ENCODE measurements around the gene ENAH.
"Not testable (repeated sequence)": the region's sequence is repeated elsewhere in the genome, so short reads cannot be mapped to it uniquely, and the experiment has no call there.

ENAH gene

GRCh38 chr1:225670806-225671733, 18.1 kb upstream of the ENAH start:
- DNase-seq, result no peak

DNA sequence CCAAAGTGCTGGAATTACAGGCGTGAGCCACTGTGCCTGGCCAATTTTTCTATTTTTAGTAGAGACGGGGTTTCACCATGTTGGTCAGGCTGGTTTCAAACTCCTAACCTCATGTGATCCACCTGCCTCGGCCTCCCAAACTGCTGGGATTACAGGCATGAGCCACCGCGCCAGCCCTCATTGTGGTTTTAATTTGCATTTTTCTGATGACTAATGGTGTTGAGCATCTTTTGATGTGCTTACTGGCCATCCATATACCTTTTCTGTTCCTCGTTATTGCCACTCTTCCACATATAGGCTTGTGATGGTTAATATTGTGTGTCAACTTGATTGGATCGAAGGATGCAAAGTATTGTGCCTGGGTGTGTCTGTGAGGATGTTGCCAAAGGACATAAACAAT, 17.4 kb upstream of the ENAH start:
- DNase-seq, result no peak

GRCh38 chr1:225668222-225668621, 15.3 kb upstream of the ENAH start:
- no peak for DNase-seq

DNA sequence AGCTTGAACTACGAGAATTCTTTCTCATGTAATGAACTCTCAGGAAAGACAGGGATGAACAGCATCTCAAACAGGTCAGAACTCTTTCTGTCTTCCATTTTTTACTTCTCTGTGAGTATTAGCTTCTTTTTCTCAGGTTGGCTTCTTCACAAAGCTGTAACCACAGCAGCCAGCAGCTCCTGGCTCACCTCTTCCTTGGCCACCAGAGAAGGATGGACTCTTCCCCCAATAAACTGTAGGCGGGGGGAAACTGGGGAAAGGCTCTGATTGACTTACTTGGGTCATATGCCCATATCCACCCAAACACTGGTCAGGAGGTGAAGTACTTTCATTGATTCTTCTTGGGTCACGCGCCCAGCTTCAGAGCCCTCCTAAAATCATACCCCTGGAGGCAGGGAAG, 14.4 kb upstream of the ENAH start:
- no peak for DNase-seq

- DNase-seq, result no peak
Observed at GRCh38 chr1:225666495-225666894, 13.6 kb upstream of the ENAH start.

DNA sequence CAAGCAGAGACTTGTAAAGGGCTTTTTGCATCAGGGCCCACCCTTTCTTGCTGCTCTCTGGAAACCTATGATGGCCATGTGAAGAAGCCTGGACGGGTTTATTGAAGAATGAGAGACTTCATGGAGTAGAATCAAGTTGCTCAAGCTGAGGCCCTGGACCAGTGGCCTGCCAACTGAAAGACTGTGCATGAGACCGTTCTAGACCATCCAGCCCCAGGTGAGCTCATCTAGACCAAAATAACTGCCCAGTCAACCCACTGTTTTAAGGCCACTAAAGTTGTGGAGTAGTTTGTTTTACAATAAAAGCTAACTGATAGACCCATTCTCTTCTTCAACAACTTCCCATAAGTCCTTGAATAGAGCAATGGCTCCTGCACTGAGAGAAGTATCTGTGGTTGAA, 11.8 kb upstream of the ENAH start:
- no peak for DNase-seq

DNA sequence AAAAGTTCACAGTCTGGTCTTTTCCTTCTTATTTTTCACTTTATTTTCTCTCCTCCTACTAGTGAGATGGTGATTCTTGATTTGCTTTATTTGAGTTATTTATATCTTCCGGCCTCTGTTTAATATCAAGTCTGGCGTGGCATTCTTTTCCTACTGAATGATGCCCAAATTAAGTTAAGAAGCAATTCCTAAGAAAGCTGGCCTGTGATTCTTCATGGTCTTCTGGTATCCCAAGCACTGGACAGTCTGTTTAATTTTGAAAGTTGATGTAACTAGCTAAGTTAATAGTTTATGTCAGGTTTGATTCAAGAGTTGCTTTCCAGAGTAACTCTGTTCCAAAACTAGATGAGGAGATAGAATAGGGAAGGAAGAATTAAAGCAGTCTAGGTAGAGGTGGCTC, 9.2 kb upstream of the ENAH start:
- no peak for DNase-seq

GRCh38 chr1:225660544-225660946, 7.6 kb upstream of the ENAH start:
- no peak for DNase-seq

GRCh38 chr1:225658041-225658440, 5.1 kb upstream of the ENAH start:
- DNase-seq, result no peak

- DNase-seq, result no peak
Observed at GRCh38 chr1:225657462-225657989, 4.6 kb upstream of the ENAH start.

GRCh38 chr1:225656259-225656655, 3.3 kb upstream of the ENAH start:
- not testable (repeated sequence) for DNase-seq

DNA sequence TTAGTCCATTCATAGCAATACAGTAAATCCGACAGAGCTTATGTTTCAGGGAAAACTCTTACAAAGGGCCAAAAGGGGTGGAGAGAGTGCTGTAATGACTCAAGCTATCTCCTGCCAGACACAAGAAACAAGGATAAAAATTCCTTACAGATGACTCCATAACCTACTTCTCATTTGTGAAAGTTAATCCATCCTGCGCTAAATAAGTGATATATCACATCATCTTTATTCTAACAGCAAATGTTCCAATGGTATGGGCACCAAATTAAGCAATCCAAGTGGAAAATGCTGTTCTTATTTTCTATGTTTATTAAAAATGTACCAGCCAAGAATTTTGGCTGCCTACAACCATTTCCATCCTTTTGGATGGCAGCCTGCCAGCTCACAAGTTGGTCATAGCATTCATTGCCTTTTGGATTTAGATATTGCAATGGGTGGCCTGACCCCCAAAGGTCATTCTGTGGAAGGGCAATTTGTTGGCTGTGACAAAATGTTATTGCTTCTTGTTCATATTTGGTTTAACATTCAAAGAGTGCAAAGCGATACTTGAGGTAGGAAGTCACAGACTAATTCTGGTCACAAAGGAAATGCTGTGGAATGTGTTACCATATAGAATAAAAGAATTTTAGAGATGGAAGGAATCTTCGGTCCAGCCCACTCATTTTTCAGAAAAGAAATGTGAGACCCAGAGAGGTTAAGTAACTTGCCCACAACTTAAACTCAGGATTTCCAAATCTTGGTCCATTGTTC, 2.8 kb upstream of the ENAH start:
- DNase-seq, result no peak

- DNase-seq, result no peak
Observed at GRCh38 chr1:225654688-225655508, 2.0 kb upstream of the ENAH start.

GRCh38 chr1:225654277-225654597, 1.3 kb upstream of the ENAH start:
- no peak for DNase-seq

DNA sequence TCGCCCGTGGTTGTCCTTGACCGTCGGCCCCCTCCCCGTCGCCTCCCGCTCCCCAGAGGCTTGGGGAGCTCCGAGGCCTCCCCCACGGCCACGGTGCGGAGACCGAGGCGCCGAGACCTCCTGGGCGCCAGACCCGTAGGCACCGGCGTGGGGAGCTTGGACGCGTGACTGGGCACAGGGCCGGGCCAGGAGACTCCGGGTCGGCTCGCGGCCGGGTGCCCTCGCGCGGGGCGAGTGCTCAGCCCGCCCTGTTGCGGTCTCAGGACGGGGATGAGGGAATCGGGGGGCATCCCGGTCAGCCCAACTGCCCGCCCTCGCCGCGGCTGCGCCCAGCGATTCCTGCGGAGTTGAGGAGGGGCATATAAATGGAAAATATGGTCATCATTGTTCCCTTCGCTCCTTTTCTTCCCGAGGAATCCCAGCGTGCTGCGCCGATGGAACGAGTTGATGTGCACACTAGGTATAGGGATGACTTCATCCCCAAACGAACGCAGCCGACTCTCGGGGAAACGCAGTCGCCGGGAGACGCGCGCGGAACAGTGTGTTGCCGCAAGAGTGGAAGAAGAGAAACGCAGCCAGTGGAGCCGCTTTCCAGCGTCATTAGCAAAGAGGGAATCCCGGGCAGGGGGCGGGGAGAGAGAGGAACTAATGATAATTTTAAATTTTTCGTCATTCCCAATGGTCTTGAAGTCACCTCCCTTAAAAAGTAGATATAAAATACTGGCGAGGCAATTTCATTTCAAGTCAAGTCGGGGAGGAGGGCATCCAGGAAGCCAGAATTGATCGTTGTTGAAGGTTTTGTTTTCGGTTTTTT, 747 bp upstream of the ENAH start:
- no peak for DNase-seq

GRCh38 chr1:225651872-225652728, 823 bp downstream of the ENAH start:
- no peak for DNase-seq

- no peak for DNase-seq
Observed at GRCh38 chr1:225651376-225651871, 1.5 kb downstream of the ENAH start.

DNA sequence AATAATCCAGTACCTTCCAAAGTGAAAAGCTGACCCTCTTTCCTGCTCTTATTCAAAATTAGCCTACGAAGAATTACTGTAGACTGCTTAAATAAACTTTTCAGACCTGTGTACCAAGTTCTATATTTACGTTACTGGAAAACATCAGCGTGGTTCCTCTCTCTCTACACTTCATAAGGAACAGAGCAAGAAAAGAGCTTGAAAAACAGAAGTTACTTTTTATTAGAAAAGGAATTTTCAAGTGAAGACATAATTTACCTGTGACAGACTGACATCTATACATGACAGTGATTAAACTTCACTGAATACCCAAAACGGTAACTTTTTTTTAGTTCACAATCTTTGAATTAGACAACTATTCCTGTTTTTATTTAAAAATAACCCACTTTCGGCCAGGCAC, 2.7 kb downstream of the ENAH start:
- DNase-seq, result no peak

DNA sequence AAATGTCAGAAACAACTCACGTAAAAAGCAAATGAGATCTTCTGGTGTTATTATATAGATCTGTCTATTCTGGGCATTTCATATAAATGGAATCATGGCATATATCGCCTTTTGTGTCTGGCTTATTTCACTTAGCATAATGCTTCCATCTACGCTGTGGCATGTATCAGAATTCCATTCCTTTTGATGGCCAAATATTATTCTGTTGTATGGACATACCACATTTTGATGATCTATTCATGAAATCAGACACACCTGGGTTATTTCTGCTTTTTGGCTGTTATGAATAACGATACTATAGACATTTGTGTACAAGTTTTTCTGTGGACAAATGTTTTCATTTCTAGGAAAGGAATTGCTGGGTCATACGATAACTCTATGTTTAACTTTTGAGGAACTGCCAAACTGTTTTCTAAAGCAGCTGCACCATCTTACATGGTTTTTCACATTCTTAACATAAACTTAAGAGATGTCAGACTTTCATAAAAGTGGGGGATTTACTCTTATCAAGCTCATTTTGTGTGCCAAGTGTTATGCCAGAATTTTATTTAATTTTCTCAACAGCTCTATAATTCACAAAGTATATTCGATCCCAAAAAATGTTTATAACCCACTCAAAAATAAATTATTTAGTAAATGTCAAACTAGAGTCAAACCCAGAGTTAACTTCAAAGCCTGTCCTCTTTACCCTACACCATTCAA, 7.6 kb downstream of the ENAH start:
- no peak for DNase-seq

DNA sequence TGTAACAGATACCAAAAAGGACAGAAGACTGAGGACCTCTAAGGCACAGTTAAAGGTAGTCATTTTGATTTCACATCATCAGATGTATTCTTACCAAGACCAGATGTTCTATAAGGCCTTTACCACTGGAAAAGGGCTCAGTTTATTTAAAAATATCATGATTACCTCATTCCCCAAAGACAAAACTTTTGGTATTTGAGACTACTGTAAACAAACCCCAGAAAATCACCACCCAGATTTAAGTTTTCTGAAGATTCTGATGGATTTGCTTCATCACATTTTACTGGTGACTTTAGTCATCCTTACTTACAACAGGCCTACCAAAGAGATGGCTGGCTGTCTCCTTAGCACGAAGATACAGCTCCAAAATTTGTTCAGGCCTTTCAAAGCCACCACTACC, 8.3 kb downstream of the ENAH start:
- DNase-seq, result no peak
